COLO668 (cell line): Measurements from ENCODE around the gene USP37.
A peak's percentile ranks its signal among the peaks of the same experiment; 100 is the strongest.

Source experiments
- DNase-seq: peaks from one replicate; lab custom pipeline; 2025; ENCODE audit not compliant: unreplicated experiment; lab: John Stamatoyannopoulos, UW

Gene USP37, protein sequence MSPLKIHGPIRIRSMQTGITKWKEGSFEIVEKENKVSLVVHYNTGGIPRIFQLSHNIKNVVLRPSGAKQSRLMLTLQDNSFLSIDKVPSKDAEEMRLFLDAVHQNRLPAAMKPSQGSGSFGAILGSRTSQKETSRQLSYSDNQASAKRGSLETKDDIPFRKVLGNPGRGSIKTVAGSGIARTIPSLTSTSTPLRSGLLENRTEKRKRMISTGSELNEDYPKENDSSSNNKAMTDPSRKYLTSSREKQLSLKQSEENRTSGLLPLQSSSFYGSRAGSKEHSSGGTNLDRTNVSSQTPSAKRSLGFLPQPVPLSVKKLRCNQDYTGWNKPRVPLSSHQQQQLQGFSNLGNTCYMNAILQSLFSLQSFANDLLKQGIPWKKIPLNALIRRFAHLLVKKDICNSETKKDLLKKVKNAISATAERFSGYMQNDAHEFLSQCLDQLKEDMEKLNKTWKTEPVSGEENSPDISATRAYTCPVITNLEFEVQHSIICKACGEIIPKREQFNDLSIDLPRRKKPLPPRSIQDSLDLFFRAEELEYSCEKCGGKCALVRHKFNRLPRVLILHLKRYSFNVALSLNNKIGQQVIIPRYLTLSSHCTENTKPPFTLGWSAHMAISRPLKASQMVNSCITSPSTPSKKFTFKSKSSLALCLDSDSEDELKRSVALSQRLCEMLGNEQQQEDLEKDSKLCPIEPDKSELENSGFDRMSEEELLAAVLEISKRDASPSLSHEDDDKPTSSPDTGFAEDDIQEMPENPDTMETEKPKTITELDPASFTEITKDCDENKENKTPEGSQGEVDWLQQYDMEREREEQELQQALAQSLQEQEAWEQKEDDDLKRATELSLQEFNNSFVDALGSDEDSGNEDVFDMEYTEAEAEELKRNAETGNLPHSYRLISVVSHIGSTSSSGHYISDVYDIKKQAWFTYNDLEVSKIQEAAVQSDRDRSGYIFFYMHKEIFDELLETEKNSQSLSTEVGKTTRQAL

GRCh38 chr2:218568190-218569037 is at the start of gene USP37, which contains the start of gene CNOT9:
Gene USP37, minus strand, starts transcription at chr2:218568351. Its CDS starts 9,698 bp downstream, at chr2:218558653.
Gene CNOT9, plus strand, starts transcription at chr2:218568839. Its CDS starts 116 bp downstream, at chr2:218568955.
- peak; percentile 99 for DNase-seq

DNA sequence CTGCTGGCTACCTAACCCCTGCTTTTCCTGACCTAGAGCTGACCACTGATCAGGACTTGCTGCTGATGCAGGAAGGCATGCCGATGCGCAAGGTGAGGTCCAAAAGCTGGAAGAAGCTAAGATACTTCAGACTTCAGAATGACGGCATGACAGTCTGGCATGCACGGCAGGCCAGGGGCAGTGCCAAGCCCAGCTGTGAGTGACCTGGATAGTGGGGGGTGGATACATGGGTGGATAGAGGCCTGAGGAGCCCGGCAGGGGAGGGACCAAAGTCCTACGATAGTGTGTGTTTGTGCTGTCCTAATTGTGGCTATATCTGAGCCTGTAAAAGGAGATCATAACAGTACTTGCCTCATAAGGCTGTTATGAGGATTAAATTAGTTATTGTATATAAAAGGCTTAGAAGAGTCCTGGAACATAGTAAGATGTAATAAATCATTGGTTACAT is 47.7 kb upstream of the USP37 start:
- DNase-seq = no peak

- DNase-seq = no peak
These were observed 39.4 kb upstream of the USP37 start, which contains the start of gene PLCD4 for GRCh38 chr2:218607436-218608115. Gene PLCD4, plus strand, starts transcription at chr2:218607899. Its CDS starts 7,841 bp downstream, at chr2:218615740.

DNA sequence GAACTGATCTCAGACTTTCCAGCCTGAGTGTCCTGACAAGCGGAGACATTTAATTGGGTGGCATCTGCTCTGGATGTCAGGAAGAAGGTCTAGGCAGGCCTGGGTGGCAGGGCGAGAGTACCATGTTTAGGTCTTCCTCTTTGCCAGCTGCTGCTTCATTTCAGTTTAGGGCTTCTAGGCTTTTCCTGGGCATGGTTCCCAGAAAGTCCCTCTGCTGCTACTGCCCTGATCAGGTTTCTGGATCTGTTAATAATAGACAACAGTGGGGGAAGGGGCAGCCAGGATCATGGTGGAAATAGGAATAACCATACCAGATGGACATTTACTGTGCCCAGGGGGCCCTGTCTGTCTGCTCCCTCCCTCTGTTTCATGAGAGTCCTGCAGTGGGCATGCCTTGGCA is 37.3 kb upstream of the USP37 start:
- peak; percentile 59 for DNase-seq

DNA sequence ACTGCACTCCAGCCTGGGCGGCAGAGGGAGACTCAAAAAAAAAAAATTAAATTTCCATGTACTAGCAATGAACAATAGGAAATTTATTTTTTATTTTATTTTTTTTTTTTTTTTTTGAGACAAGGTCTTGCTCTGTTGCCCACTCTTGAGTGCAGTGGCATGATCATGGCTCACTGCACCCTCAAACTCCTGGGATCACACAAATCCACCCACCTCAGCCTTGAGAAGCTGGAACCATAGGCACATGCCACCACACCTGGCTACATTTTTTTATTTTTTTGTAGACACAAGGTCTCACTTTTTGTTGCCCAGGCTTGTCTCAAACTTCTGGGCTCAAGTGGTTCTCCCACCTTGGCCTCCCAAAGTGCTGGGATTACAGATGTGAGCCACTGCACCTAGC is 17.4 kb upstream of the USP37 start:
- DNase-seq = no peak

DNA sequence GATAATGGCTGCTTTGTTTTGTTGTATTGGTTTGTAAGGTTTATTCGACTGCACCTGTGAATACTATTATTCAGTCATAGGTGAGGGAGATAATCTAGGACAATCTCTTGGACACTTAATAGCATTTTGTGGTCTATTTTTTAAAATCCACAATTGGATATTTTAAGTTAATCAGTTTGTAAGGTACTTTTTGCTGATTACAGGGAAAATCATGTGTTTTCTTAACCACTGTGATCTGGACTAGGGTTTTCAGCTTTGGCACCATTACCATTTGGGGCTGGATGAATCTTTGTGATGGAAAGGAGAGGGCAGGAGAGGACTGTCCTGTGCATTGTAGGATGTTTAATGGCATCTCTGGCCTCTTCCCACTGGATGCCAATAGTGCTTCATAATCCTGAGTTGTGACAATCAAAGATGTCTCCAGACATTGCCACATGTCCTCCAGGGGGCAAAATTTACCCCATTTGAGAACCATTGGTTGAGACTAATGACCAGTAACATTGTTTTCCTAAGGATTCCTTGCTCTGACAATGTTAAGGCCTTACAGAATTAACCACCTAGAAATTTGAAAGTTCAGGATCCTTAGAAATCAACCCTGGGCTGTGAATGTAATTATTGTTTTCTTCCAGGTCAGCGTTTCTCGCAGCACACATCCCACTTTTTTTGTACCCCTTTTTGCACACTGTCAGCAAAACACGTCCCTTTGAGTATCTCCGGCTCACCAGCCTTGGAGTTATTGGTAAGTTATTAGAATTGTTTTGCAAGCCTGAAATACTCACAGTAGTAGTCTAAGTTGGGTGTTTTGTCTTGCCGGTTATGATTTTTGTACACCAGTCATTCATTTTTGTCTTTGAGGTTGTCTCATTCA is 16.1 kb upstream of the USP37 start:
- no peak for DNase-seq

- no peak for DNase-seq
These were observed 13.9 kb upstream of the USP37 start for GRCh38 chr2:218582076-218582475.

DNA sequence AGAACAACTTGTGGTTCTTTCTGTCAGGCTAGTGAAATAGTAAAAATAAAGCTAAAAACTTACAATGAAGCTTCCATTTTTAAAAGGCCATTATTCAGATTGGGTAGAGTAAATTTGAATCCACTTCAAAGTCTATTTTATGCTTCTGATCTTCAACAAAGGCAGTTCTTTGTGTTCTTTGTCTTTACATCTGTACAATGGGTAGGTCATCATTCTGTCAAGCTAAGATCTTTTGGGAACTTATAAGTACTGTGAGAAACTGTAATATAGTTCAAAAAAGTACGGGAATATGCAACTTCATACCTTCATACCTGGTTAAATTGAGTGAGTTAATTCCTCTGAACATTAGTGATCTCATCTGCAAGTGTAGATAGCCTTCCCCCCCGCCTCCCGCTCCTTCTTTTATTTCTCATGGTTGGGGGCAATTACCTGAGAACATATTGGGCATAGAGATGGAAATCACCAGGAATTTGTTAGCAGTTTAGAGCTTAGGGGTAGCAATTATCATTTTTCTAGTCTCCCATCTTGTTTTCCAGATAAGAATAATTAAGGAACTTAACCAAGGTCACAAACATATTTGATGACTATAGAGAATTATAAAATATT is 10.2 kb upstream of the USP37 start:
- no peak for DNase-seq

DNA sequence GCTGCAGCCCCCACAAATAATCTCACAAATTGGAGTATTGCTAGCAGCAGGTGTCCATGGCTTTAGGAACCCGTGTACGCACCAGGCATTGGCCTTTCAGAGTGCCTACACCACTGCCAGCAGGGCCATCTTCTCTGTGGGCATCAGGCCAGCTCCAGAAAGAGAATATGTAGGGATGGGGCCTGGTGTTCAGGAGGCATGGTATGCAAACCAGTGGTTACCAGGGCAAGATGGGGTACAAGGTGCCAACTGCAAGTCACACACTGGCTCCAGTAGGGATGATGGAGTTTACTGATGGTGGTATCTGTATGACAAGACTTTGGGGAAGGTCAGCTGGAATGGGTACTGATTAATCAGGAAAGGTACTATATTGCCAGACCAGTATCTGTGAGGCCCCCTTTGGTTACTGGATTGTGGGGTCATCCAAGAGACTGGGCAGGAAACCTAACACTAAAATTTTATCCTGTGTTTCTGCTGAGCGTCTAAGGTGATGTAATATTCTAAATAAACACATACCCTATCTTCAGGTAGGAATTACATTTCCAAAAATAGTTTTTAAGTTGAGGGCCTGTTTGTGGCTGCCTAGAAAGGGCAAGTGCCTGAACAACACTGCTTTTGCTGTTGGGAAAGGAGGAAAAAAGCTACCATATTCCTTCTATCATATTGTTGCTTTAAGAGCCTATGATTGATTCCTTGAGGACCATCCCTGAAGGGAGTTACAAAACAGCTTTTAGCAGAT is 9.5 kb upstream of the USP37 start:
- DNase-seq = no peak

- DNase-seq = no peak
These were observed 8.7 kb upstream of the USP37 start for GRCh38 chr2:218576854-218577253.

GRCh38 chr2:218570850-218571249 is 2.7 kb upstream of the USP37 start:
- no peak for DNase-seq

DNA sequence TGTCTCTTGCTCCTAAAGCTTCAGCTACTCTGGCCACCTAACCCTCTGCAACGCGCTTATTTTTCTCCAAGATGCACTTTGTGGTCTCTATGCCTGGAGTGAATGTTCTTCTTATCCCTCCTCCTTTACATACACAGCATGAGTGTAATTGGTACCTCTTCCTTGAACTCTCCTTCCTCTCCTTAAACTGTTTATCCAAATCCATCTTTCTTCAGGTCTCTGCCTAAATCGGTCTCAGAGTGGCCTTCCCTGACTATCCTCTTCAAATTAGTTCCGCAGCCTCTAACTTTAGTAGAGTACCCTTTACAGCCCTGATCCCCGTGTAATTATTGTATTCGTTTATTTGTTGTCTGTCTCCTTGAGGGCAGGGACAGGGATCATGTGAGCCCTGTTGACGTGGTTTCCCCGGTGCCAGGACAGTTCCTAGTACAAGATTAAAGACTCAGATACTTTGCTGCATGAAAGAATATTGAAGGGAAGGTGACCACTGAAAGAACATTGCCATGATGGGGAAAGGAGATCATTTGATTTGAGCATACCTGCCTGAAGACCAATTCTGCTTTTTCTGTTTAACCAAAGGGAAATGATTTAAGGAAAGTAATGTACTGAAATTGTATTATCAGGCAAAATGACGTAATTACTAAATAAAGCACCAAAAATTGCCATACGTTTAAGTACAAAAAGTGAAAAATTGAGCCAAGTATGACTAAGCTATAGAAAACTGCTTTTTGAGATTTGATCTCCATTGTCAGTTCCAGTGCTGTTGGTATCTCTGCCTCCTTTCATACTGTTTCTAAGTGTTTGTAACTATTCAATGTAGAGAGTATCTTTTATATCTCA is 1.7 kb upstream of the USP37 start:
- peak; percentile 22 for DNase-seq

DNA sequence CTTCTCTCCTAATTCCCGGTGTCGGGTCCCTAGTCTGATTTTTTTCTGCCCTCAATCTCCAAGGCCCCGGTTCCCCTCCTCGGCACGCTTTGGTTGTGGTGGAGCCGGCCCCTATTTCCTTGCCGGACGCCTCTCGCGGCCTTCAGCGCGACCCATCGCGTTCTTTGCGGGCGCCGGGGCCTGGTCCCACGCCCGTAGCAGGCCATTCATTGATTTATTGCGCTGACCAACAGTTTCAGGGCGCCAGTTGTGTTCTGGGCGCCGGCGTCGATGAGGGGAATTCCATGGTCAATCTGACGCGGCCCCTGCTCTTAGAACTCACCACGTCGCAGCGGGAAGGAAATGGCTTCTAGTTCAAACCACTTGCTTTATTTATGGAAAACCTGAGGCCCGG is 884 bp upstream of the USP37 start:
- DNase-seq = peak; percentile 68

DNA sequence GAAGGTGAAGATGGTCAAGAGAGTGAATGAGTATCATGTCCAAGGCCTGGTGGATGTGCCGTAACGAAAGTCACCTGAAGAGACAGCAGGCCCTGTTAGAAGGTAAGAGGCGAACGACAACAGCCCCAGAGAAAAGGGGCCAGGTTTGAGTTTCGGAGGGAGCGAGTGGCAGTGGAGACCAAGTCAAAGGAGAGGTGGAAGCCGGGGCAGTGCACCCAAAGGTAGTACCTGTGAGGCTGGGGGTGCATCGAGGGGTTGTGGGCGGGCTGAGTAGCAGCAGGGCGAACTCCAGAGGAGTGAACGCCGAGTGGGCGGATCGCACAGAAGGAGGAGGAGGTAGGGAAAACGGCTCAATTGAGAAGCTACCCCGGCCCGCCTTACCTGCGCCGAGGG is 358 bp downstream of the USP37 start:
- DNase-seq = peak; percentile 79

GRCh38 chr2:218566296-218566695 is 1.9 kb downstream of the USP37 start:
- DNase-seq = no peak

DNA sequence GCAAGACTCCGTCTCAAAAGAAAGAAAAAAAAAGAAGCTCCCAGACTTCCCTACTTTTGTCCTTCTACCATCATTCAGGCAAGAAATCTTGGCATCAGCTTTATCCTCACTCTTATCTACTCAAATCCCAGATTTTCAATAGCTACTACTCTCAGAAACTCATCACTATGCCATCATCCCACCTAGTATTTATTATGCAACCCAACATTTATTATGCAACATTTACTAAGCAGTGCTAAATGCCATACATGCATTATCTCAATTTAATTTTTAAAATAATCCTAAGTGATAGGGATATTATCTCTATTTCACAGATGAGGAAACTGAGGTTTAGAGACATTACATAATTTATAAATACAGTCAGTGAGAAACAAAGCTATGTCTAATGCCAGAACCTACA is 4.1 kb downstream of the USP37 start:
- DNase-seq = no peak

DNA sequence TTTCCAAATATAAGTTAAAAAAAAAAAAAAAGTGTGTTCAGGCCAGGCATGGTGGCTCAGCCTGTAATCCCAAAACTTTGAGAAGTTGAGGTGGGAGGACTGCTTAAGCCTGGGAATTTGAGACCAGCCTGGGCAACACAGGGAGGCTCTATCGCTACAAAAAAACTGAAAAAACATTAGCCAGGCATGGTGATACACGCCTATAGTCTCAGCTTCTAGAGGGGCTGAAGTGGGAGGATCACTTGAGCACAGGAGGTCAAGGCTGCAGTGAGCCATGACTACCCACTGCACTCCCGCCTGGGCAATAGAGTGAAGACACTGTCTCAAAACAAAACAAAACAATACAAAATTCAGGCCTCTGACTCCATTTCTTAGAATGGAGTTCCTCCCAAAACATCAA is 9.2 kb downstream of the USP37 start:
- no peak for DNase-seq
